Measurements from ENCODE around the gene TMEM213. TPM values are rescaled to one million over a fixed set of nuclear protein-coding genes. Genes with fewer than 3 reads are reported as not detected.
A peak's percentile ranks its signal among the peaks of the same experiment; 100 is the strongest.

TMEM213 gene
- total RNA-seq, 1 experiment from 2014 or later: 0.11 TPM

GRCh38 chr7:138837627-138838026 lies 39.8 kb downstream of the TMEM213 start:
- no peak overlapping the region for H3K4me3 Mint-ChIP-seq
- H3K27ac Mint-ChIP-seq: no peak overlapping the region
- no peaks in the 10 kb centered on the region for H3K27me3 Mint-ChIP-seq (ENCODE audit: low read depth)
- H3K9me3 Mint-ChIP-seq: no peaks in the 10 kb centered on the region
- ChIA-PET POLR2A (no interaction called here), CTCF (interaction anchor here (1.3 kb wide), 1 partner anchor 99 kb away, joined by 6 read pairs; no protein-coding TSS in a partner anchor)
- TF ChIP-seq, protein P1, sequence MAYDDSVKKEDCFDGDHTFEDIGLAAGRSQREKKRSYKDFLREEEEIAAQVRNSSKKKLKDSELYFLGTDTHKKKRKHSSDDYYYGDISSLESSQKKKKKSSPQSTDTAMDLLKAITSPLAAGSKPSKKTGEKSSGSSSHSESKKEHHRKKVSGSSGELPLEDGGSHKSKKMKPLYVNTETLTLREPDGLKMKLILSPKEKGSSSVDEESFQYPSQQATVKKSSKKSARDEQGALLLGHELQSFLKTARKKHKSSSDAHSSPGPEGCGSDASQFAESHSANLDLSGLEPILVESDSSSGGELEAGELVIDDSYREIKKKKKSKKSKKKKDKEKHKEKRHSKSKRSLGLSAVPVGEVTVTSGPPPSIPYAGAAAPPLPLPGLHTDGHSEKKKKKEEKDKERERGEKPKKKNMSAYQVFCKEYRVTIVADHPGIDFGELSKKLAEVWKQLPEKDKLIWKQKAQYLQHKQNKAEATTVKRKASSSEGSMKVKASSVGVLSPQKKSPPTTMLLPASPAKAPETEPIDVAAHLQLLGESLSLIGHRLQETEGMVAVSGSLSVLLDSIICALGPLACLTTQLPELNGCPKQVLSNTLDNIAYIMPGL (CRISPR knock-in tag; IDR thresholded peaks at IDR 0.05): no peak
- peaks cover 32% of the 10 kb centered on the region for H3K36me3 Mint-ChIP-seq
- H3K4me1 Mint-ChIP-seq: peaks cover 10% of the 10 kb centered on the region
- no peak for DNase-seq (ENCODE audit: low spot score)
- no peak for ATAC-seq

DNA sequence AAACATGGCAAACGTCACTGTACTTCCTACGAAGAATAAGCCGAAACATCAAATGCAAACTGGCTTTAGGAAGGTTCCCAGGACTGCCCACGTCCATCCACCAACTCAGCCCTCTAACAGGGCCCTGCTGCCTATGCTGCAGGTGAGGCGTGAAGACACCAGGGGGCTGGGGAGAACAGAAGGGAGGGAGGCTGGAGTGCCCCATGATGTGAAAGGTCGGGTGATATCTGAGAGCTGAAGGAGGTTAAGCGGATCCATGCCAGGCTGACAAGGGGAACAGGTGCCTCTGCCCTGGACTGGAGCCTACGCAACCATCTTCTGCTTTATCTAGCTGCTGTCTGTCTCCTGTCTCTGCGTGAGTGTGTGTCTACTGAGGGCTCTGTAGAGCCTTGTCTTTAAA lies 40.4 kb downstream of the TMEM213 start:
- DNase-seq (ENCODE audit: low spot score) (peak; percentile 25), ATAC-seq (peak; percentile 67)
- ChIA-PET POLR2A (interaction anchor here (0.6 kb wide), 1 partner anchor 219 kb away, joined by 4 read pairs; no protein-coding TSS in a partner anchor), CTCF (interaction anchor here (1.3 kb wide), 1 partner anchor 100 kb away, joined by 6 read pairs; no protein-coding TSS in a partner anchor)
- Mint-ChIP-seq H3K27ac (no peak overlapping the region; the same call in 1 of the 2 replicates), H3K27me3 (ENCODE audit: low read depth) (no peaks in the 10 kb centered on the region), H3K36me3 (peaks cover 32% of the 10 kb centered on the region), H3K4me1 (peaks cover 9% of the 10 kb centered on the region), H3K4me3 (no peak overlapping the region), H3K9me3 (no peaks in the 10 kb centered on the region)
- TF ChIP-seq ZNF232 (CRISPR knock-in tag; IDR thresholded peaks at IDR 0.05) (no peak), SMAD4 (CRISPR knock-in tag; IDR thresholded peaks at IDR 0.05) (no peak), AFF4 (CRISPR knock-in tag; IDR thresholded peaks at IDR 0.05; ENCODE audit: borderline replicate concordance) (no peak), TP53 (CRISPR knock-in tag; IDR thresholded peaks at IDR 0.05) (no peak), IRF2 (CRISPR knock-in tag; IDR thresholded peaks at IDR 0.05; ENCODE audit: borderline replicate concordance, low read depth) (no peak), JAZF1 (CRISPR knock-in tag; IDR thresholded peaks at IDR 0.05) (no peak), ATF6 (CRISPR knock-in tag; IDR thresholded peaks at IDR 0.05) (no peak), ZNF423 (CRISPR knock-in tag; IDR thresholded peaks at IDR 0.05) (no peak), STAT6 (CRISPR knock-in tag; conservative IDR thresholded peaks at IDR 0.05; ENCODE audit: low read depth) (no peak), CREB1 (CRISPR knock-in tag; IDR thresholded peaks at IDR 0.05) (no peak)

DNA sequence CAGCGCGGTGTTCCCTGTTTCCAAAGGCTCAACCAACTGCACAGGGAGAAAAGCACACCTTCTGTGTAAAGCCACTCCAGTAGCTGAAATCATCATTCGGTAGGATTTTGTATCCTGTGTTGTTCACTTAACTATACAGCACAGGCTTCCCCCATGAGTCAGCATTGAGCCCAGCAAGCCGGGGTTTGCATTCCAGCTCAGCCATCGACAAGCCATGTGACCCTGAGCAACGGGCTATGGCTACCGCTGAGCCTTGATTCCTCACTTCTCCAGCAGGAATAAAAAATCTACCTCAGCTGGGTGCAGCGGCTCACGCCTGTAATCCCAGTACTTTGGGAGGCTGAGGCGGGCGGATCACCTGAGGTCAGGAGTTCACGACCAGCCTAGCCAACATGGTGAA lies 44.3 kb downstream of the TMEM213 start:
- Mint-ChIP-seq H3K4me3 (no peak overlapping the region), H3K36me3 (peaks cover 28% of the 10 kb centered on the region), H3K27ac (peak overlapping the region; percentile 57; the same call in 1 of the 2 replicates), H3K4me1 (peaks cover 13% of the 10 kb centered on the region), H3K27me3 (ENCODE audit: low read depth) (no peaks in the 10 kb centered on the region), H3K9me3 (no peaks in the 10 kb centered on the region)
- ChIA-PET CTCF (no interaction called here), POLR2A (interaction anchor here (0.6 kb wide), 2 partner anchors 41 to 149 kb away, joined by 5 read pairs; no protein-coding TSS in a partner anchor)
- ATAC-seq (peak; percentile 79), DNase-seq (ENCODE audit: low spot score) (peak; percentile 36)
- no peak for TF ChIP-seq ZMAT4 (CRISPR knock-in tag; IDR thresholded peaks at IDR 0.05)
- TF ChIP-seq HMGA2 (CRISPR knock-in tag; IDR thresholded peaks at IDR 0.05): no peak
- TF ChIP-seq, protein P2, sequence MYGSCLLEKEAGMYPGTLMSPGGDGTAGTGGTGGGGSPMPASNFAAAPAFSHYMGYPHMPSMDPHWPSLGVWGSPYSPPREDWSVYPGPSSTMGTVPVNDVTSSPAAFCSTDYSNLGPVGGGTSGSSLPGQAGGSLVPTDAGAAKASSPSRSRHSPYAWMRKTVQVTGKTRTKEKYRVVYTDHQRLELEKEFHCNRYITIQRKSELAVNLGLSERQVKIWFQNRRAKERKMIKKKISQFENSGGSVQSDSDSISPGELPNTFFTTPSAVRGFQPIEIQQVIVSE (CRISPR knock-in tag; IDR thresholded peaks at IDR 0.05; ENCODE audit: borderline replicate concordance): no peak
- no peak for TF ChIP-seq GRHL2 (CRISPR knock-in tag; IDR thresholded peaks at IDR 0.05; ENCODE audit: insufficient replicate concordance, severe bottlenecking)
- no peak for TF ChIP-seq FOXP1 (CRISPR knock-in tag; IDR thresholded peaks at IDR 0.05; ENCODE audit: borderline replicate concordance)
- TF ChIP-seq ZNF121 (CRISPR knock-in tag; IDR thresholded peaks at IDR 0.05): no peak
- TF ChIP-seq, protein P3, sequence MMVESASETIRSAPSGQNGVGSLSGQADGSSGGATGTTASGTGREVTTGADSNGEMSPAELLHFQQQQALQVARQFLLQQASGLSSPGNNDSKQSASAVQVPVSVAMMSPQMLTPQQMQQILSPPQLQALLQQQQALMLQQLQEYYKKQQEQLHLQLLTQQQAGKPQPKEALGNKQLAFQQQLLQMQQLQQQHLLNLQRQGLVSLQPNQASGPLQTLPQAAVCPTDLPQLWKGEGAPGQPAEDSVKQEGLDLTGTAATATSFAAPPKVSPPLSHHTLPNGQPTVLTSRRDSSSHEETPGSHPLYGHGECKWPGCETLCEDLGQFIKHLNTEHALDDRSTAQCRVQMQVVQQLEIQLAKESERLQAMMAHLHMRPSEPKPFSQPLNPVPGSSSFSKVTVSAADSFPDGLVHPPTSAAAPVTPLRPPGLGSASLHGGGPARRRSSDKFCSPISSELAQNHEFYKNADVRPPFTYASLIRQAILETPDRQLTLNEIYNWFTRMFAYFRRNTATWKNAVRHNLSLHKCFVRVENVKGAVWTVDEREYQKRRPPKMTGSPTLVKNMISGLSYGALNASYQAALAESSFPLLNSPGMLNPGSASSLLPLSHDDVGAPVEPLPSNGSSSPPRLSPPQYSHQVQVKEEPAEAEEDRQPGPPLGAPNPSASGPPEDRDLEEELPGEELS (CRISPR knock-in tag; IDR thresholded peaks at IDR 0.05): no peak
- TF ChIP-seq CREB1 (CRISPR knock-in tag; IDR thresholded peaks at IDR 0.05): no peak

Measured in WTC11 (cell line).